K562 (cell line): Measurements from ENCODE around the gene LUZP1. TPM values are rescaled to one million over a fixed set of nuclear protein-coding genes. Genes with fewer than 3 reads are reported as not detected.

ENCODE experiments used
- ADNP ChIP-seq: fragments of 200-800 bp; sonication (Bioruptor generic); IDR thresholded peaks from 2 replicates; pipeline ENCODE4 v1.6.1; 2016; ENCODE audit warnings: missing genetic modification characterization, missing compliant biosample characterization
- ATF7 ChIP-seq: fragments of 450-650 bp; IDR thresholded peaks from 2 replicates; pipeline ENCODE4 v1.7.1; 2014; ENCODE audit warnings: mild to moderate bottlenecking, moderate library complexity
- CBX1 ChIP-seq: sonication (generic); IDR thresholded peaks from 2 replicates; pipeline ENCODE4 v1.6.1; 2016; ENCODE audit warnings: antibody characterized with exemption, low read depth, mild to moderate bottlenecking
- FOXP1 ChIP-seq: sonication (generic); formaldehyde crosslinking; IDR thresholded peaks from 2 replicates; pipeline ENCODE4 v1.8.0; 2022; ENCODE audit warnings: mild to moderate bottlenecking, missing genetic modification reagents
- JUN ChIP-seq, 2 experiments: sonication (generic) in 1 of 2; formaldehyde crosslinking in 1 of 2; IDR thresholded peaks; 2 replicates each; pipeline versions ENCODE4 v1.6.1 to v1.8.0; 2012 to 2022; ENCODE audit warnings: borderline replicate concordance in 2 of 2, mild to moderate bottlenecking in 2 of 2, improper control_type of control experiment in 1 of 2, low read depth in 1 of 2, low read length in 1 of 2, missing genetic modification reagents in 1 of 2
- polyA plus RNA-seq, 8 experiments: library from polyadenylated mRNA; depleted of rRNA in 4 of 8; stranded (reverse) in 5 of 8; unstranded in 3 of 8; fragments of >200 nt; fragmentation: Nextera tagmentation in 2 of 8; fragmentation: Illumina TruSeq in 1 of 8; extraction: Ambion mirVana in 2 of 8; extraction: Trizol in 1 of 8; gene quantifications; 2 replicates each; pipeline versions ENCODE4 v1.2.1 to v1.2.3, GENCODE V29; 2011 to 2014; ENCODE audit warnings: inconsistent platforms in 1 of 8, missing spikeins in 1 of 8
- total RNA-seq, 7 experiments: library from RNA; depleted of rRNA in 6 of 7; stranded (reverse); fragments of >200 nt in 6 of 7; fragmentation: Illumina TruSeq in 2 of 7; extraction: Trizol in 2 of 7; gene quantifications; 2 replicates each; pipeline versions ENCODE4 v1.2.1 to v1.2.3, GENCODE V29; 2011 to 2021; ENCODE audit warnings: low replicate concordance in 1 of 7
- TF ChIP-seq, protein P1 (sequence below), 2 experiments: fragments of 450-650 bp; formaldehyde crosslinking in 1 of 2; IDR thresholded peaks; 2 replicates each; pipeline versions ENCODE4 v1.4.0 to v1.6.1; 2014 to 2020; ENCODE audit warnings: mild to moderate bottlenecking in 2 of 2, borderline replicate concordance in 1 of 2, low read depth in 1 of 2

The LUZP1 gene
- total and polyA plus RNA-seq, 9 of the 15 experiments (the other 6 are each of a cell fraction or from before 2014, with no cell fraction given), result 6.5 to 19.1 (median 12.4) TPM

GRCh38 chr1:23168445-23169194, at the start of gene LUZP1 (continued):
- TF ChIP-seq, protein P1, sequence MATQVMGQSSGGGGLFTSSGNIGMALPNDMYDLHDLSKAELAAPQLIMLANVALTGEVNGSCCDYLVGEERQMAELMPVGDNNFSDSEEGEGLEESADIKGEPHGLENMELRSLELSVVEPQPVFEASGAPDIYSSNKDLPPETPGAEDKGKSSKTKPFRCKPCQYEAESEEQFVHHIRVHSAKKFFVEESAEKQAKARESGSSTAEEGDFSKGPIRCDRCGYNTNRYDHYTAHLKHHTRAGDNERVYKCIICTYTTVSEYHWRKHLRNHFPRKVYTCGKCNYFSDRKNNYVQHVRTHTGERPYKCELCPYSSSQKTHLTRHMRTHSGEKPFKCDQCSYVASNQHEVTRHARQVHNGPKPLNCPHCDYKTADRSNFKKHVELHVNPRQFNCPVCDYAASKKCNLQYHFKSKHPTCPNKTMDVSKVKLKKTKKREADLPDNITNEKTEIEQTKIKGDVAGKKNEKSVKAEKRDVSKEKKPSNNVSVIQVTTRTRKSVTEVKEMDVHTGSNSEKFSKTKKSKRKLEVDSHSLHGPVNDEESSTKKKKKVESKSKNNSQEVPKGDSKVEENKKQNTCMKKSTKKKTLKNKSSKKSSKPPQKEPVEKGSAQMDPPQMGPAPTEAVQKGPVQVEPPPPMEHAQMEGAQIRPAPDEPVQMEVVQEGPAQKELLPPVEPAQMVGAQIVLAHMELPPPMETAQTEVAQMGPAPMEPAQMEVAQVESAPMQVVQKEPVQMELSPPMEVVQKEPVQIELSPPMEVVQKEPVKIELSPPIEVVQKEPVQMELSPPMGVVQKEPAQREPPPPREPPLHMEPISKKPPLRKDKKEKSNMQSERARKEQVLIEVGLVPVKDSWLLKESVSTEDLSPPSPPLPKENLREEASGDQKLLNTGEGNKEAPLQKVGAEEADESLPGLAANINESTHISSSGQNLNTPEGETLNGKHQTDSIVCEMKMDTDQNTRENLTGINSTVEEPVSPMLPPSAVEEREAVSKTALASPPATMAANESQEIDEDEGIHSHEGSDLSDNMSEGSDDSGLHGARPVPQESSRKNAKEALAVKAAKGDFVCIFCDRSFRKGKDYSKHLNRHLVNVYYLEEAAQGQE (IDR thresholded peaks at IDR 0.05; ENCODE audit: borderline replicate concordance), result no peak
- TF ChIP-seq, protein P1 (CRISPR knock-in tag; IDR thresholded peaks at IDR 0.05; ENCODE audit: low read depth), result 0 out of 2 replicates have a peak, but pooled peaks have one; percentile 16
- peak; percentile 72 for TF ChIP-seq ADNP
- TF ChIP-seq CBX1, result peak; percentile 23; the same call in 1 of the 2 replicates
- TF ChIP-seq JUN (IDR thresholded peaks at IDR 0.05; ENCODE audit: borderline replicate concordance, low read depth, low read length), result 0 out of 2 replicates have a peak, but pooled peaks have one; percentile 32
- peak; percentile 43; the same call in 1 of the 2 replicates for TF ChIP-seq JUN (CRISPR knock-in tag; IDR thresholded peaks at IDR 0.05; ENCODE audit: borderline replicate concordance)
- TF ChIP-seq FOXP1 (CRISPR knock-in tag), result no peak; the same call in 1 of the 2 replicates
- peak; percentile 99 for TF ChIP-seq ATF7
